Lower lobe of right lung (tissue), 2 donors: ENCODE results near the gene ATRNL1. TPM values are rescaled to one million over a fixed set of nuclear protein-coding genes. Genes with fewer than 3 reads are reported as not detected.
"Not testable (repeated sequence)": the region's sequence is repeated elsewhere in the genome, so short reads cannot be mapped to it uniquely, and the experiment has no call there.

Experiments used
- ATAC-seq, 2 donors: fragments of 200-7000 bp; cut with Tn5 transposase; one replicate each; pipeline ENCODE4 v1.9.1; 2020 to 2022; ENCODE audit warnings: mild to moderate bottlenecking in 2 of 2, moderate library complexity in 2 of 2
- DNase-seq: peaks from one replicate; pipeline ENCODE4 v3.0.0-alpha.2; 2020
- H3K27ac ChIP-seq: fragments of 200-600 bp; one replicate; pipeline ENCODE4 v1.8.0; 2022
- H3K27me3 ChIP-seq: fragments of 200-600 bp; one replicate; pipeline ENCODE4 v1.8.0; 2022; ENCODE audit warnings: low read depth
- H3K36me3 ChIP-seq: fragments of 200-600 bp; one replicate; pipeline ENCODE4 v1.8.0; 2022; ENCODE audit warnings: mild to moderate bottlenecking
- H3K4me1 ChIP-seq: fragments of 200-600 bp; one replicate; pipeline ENCODE4 v1.8.0; 2022
- H3K4me3 ChIP-seq: fragments of 200-600 bp; one replicate; pipeline ENCODE4 v1.8.0; 2022; ENCODE audit warnings: mild to moderate bottlenecking
- H3K9me3 ChIP-seq: fragments of 200-600 bp; one replicate; pipeline ENCODE4 v1.8.0; 2022
- intact Hi-C: fragments of 100-400 bp; cut with DNase I; formaldehyde crosslinking; loops from one replicate; pipeline ENCODE4 v1.11.0; 2022
- total RNA-seq: library from RNA; stranded (reverse); fragmentation: NEBNext Ultra II Directional; extraction: Animal tissue kit (Norgen Biotek cat#: 25700); gene quantifications from one replicate; pipeline ENCODE4 v1.2.1, GENCODE V29; 2021
- TF ChIP-seq, protein P1 (sequence below): fragments of 200-600 bp; IDR thresholded peaks from one replicate; pipeline ENCODE4 v1.8.0; 2022; ENCODE audit warnings: antibody characterized with exemption, mild to moderate bottlenecking
- donor health status: DM: no; HTN: yes; CAD: no; lungs with severe emphysema.

Gene ATRNL1
- total RNA-seq, 1 donor from 2014 or later = 0.92 TPM

DNA sequence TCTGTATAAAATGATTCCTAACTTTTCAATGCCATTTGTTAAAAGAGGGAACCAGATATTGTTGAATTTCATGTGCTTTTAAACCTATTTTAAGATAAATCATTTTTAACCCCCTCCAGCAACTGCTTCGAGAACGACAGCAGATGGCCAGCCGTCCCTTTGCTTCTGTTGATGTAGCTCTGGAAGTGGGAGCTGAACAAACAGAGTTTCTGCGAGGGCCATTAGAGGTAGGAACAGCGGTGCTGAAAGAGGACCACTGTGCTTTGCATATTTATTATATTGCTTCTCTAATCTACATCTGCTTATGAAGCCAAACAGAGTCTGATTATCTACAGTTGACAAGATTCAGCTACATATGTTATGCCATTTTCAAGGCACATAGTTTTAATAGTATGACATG is 634.0 kb downstream of the ATRNL1 start:
- no peaks in the 10 kb centered on the region for H3K27me3 ChIP-seq
- intact Hi-C loops = no loop called here
- no peak for DNase-seq
- H3K9me3 ChIP-seq = no peaks in the 10 kb centered on the region
- H3K4me3 ChIP-seq = no peak overlapping the region
- ATAC-seq = no peak
- H3K27ac ChIP-seq = no peak overlapping the region
- TF ChIP-seq, protein P1, sequence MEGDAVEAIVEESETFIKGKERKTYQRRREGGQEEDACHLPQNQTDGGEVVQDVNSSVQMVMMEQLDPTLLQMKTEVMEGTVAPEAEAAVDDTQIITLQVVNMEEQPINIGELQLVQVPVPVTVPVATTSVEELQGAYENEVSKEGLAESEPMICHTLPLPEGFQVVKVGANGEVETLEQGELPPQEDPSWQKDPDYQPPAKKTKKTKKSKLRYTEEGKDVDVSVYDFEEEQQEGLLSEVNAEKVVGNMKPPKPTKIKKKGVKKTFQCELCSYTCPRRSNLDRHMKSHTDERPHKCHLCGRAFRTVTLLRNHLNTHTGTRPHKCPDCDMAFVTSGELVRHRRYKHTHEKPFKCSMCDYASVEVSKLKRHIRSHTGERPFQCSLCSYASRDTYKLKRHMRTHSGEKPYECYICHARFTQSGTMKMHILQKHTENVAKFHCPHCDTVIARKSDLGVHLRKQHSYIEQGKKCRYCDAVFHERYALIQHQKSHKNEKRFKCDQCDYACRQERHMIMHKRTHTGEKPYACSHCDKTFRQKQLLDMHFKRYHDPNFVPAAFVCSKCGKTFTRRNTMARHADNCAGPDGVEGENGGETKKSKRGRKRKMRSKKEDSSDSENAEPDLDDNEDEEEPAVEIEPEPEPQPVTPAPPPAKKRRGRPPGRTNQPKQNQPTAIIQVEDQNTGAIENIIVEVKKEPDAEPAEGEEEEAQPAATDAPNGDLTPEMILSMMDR = no peak
- no peaks in the 10 kb centered on the region for H3K36me3 ChIP-seq
- no peaks in the 10 kb centered on the region for H3K4me1 ChIP-seq

DNA sequence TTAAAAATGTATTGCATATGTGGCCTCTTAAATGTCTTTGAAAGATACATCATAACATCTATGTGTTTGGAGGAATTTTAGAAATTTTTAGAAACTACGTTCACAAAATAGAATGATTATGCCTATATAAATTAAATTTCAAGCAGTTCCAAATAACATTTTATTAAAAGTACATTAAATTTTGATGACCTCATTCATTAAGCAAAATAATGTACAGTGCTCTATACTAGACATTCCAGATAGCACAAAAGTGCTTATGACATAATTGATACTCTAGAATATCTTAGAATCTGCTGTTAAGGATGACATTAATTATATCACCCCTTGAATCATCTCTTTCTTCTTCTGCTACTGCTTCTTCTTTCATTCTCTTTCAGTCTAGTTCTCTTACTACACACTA is 650.9 kb downstream of the ATRNL1 start:
- Histone ChIP-seq H3K4me1 (no peaks in the 10 kb centered on the region), H3K4me3 (no peak overlapping the region), H3K27ac (no peak overlapping the region), H3K9me3 (no peaks in the 10 kb centered on the region), H3K27me3 (no peaks in the 10 kb centered on the region), H3K36me3 (no peaks in the 10 kb centered on the region)
- TF ChIP-seq, protein P1 = no peak
- ATAC-seq (no peak), DNase-seq (no peak)
- intact Hi-C loops = no loop called here

DNA sequence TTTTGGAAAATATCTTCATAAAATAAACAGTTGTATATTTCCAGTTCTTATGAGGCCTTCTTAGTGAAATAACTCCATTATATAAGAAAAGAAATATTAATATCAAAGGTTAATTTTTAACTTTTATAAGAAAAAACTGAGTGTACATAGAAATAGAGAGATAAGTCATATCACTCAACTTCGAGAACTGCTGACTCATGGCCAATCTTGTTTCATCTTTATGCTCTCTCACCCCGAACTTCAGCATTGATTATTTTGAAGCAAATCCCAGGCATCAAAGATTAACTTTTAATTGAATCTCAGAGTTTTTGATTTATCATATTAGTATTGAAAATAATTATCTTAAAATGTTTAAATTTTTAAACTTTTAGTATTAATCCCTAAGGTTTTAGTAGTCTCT is 652.8 kb downstream of the ATRNL1 start:
- DNase-seq = no peak
- intact Hi-C loops = no loop called here
- no peak overlapping the region for H3K4me3 ChIP-seq
- ATAC-seq = no peak
- H3K36me3 ChIP-seq = no peaks in the 10 kb centered on the region
- H3K9me3 ChIP-seq = peaks cover 4% of the 10 kb centered on the region
- no peak overlapping the region for H3K27ac ChIP-seq
- no peaks in the 10 kb centered on the region for H3K27me3 ChIP-seq
- TF ChIP-seq, protein P1 = no peak
- no peaks in the 10 kb centered on the region for H3K4me1 ChIP-seq

DNA sequence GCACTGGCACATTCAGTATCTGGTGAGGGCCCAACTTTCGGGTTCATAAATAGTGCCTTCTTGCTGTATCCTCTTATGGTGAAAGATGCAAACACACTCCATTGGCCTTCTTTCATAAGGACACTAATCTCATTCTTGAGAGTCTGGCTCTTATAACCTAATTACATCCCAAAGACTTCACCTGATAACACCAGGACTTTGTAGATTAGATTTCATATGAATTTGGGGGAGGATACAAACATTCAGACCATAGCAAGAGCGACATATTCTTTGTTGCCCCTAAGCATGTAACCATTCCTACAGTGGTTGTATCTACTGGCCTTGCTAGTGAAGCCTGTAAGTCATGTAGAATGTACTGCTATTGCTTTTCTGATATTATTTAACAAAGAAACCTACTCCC is 654.6 kb downstream of the ATRNL1 start:
- Histone ChIP-seq H3K4me1 (no peaks in the 10 kb centered on the region), H3K36me3 (no peaks in the 10 kb centered on the region), H3K9me3 (peaks cover 4% of the 10 kb centered on the region), H3K4me3 (no peak overlapping the region), H3K27me3 (no peaks in the 10 kb centered on the region), H3K27ac (no peak overlapping the region)
- ATAC-seq (no peak), DNase-seq (no peak)
- TF ChIP-seq, protein P1 = no peak
- intact Hi-C loops = no loop called here

DNA sequence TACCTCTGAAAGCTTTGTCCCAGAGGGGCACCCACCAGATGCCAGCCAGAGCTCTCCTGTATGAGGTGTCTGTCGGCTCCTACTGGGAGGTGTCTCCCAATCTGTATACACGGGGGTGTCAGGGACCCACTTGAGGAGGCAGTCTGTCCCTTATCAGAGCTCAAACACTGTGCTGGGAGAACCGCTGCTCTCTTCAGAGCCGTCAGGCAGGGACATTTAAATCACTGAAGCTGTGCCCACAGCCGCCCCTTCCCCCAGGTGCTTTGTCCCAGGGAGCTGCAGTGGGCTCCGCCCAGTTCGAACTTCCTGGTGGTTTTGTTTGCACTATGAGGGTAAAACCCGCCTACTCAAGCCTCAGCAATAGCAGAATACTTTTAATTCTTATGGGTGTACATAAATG is 665.3 kb downstream of the ATRNL1 start:
- intact Hi-C loops, ATAC-seq, DNase-seq: not testable (repeated sequence)

DNA sequence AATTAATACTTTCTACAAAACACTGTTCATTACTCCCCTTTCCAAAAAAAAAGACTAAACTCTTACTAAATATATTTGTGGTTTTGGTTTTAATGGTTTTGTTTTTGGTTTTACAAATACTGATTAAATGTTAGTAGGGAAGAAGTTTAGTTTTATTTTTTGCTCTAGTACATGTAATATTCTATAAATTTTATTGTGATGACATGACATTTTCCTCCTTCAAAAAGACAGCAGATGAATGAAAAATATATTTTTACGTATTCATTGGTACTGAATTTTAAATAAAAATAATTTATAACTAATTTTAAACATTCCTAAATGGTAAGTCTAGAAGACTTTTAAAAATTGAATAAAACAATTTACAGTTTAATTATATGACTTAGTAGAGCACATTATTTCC is 667.0 kb downstream of the ATRNL1 start:
- Histone ChIP-seq H3K9me3 (no peaks in the 10 kb centered on the region), H3K27me3 (no peaks in the 10 kb centered on the region), H3K27ac (no peak overlapping the region), H3K4me1 (no peaks in the 10 kb centered on the region), H3K4me3 (no peak overlapping the region), H3K36me3 (no peaks in the 10 kb centered on the region)
- TF ChIP-seq, protein P1 = no peak
- ATAC-seq (no peak), DNase-seq (no peak)
- intact Hi-C loops = no loop called here

More for the DNA sequence above, 665.3 kb downstream of the ATRNL1 start:
- H3K36me3 ChIP-seq, H3K27me3 ChIP-seq, H3K4me1 ChIP-seq, H3K27ac ChIP-seq, H3K4me3 ChIP-seq, H3K9me3 ChIP-seq: not testable (repeated sequence)
